GM13977 (cell line): ENCODE results near the gene NGEF.
"Not testable (repeated sequence)": the region's sequence is repeated elsewhere in the genome, so short reads cannot be mapped to it uniquely, and the experiment has no call there.

ENCODE experiments used
- DNase-seq: peaks from one replicate; pipeline ENCODE4 v3.0.0; 2012; ENCODE audit warnings: low spot score
- CTCF ChIP-seq: IDR thresholded peaks from 2 replicates; pipeline ENCODE4 v1.5.1; 2012; ENCODE audit warnings: mild to moderate bottlenecking, control low read depth; ENCODE audit not compliant: insufficient read depth; ENCODE audit errors: extremely low read depth, missing control alignments
- in situ Hi-C: fragments of 300-500 bp; cut with MboI; formaldehyde crosslinking; loops from one replicate; pipeline ENCODE4 v1.12.0; 2022; ENCODE audit warnings: low sequenced_read_pairs, low pct_unique_long_range_greater_than_20kb, mixed read lengths, inconsistent platforms; ENCODE audit not compliant: unreplicated experiment

Gene NGEF

GRCh38 chr2:232860593-232861241 is 152.3 kb downstream of the NGEF start:
- DNase-seq, result no peak
- in situ Hi-C loops, result loop anchor here (25.0 kb wide), 2 partner anchors 177 to 402 kb away; partner anchors contain the start of genes ATG16L1 and NEU2
- TF ChIP-seq CTCF, result no peak

- TF ChIP-seq CTCF, result no peak
- DNase-seq, result no peak
- in situ Hi-C loops, result loop anchor here (25.0 kb wide), 2 partner anchors 178 to 403 kb away; partner anchors contain the start of genes ATG16L1 and NEU2
Measured at GRCh38 chr2:232859385-232859916, 153.6 kb downstream of the NGEF start.

- in situ Hi-C loops, result loop anchor here (25.0 kb wide), 2 partner anchors 180 to 405 kb away; partner anchors contain the start of genes ATG16L1 and NEU2
- TF ChIP-seq CTCF, result no peak
- no peak for DNase-seq
Measured at GRCh38 chr2:232857158-232857563, 155.9 kb downstream of the NGEF start.

GRCh38 chr2:232854082-232854481 is 159.0 kb downstream of the NGEF start:
- in situ Hi-C loops, result loop anchor here (25.0 kb wide), 2 partner anchors 183 to 408 kb away; partner anchors contain the start of genes ATG16L1 and NEU2
- no peak for TF ChIP-seq CTCF
- no peak for DNase-seq

GRCh38 chr2:232852676-232853075 is 160.4 kb downstream of the NGEF start:
- no peak for DNase-seq
- in situ Hi-C loops, result loop anchor here (25.0 kb wide), 2 partner anchors 185 to 410 kb away; partner anchors contain the start of genes ATG16L1 and NEU2
- no peak for TF ChIP-seq CTCF

- in situ Hi-C loops, result loop anchor here (25.0 kb wide), 2 partner anchors 185 to 410 kb away; partner anchors contain the start of genes ATG16L1 and NEU2
Measured at GRCh38 chr2:232852081-232852480, 161.0 kb downstream of the NGEF start.

GRCh38 chr2:232850039-232850438 is 163.0 kb downstream of the NGEF start:
- DNase-seq, result no peak
- in situ Hi-C loops, result loop anchor here (25.0 kb wide), 2 partner anchors 187 to 412 kb away; partner anchors contain the start of genes ATG16L1 and NEU2
- no peak for TF ChIP-seq CTCF

More at GRCh38 chr2:232852081-232852480, 161.0 kb downstream of the NGEF start:
- not testable (repeated sequence) for DNase-seq
